Endothelial cell of umbilical vein (primary cell): ENCODE results near the gene BLOC1S1. TPM values are rescaled to one million over a fixed set of nuclear protein-coding genes. Genes with fewer than 3 reads are reported as not detected.

ENCODE experiments used
- BruUV-seq: library from RNA; stranded (reverse); fragments of 400-500 nt; replicated peaks from 2 replicates; lab custom pipeline; 2021; lab: Mats Ljungman, UMichigan
- CTCF ChIA-PET: fragments of 300-600, 350-600 bp; sonication (Branson Sonifier 250); formaldehyde crosslinking; loops from one replicate; lab custom pipeline; 2021; ENCODE audit warnings: antibody characterized with exemption, inconsistent platforms; lab: Charles Lee
- POLR2A ChIA-PET: fragments of 300-600, 350-600 bp; sonication (Branson Sonifier 250); formaldehyde crosslinking; loops from one replicate; lab custom pipeline; 2021; ENCODE audit warnings: antibody characterized with exemption, inconsistent platforms; lab: Charles Lee
- DNase-seq: peaks from one replicate; pipeline ENCODE4 v3.0.0-alpha.2; 2011; ENCODE audit warnings: low read depth, low spot score
- FAIRE-seq: peaks from 2 replicates; lab custom pipeline; 2011; peaks lifted over from hg19 to GRCh38; lab: Jason Lieb, UNC
- H2AFZ ChIP-seq: 2 replicates; pipeline ENCODE4 v1.6.0; 2012; ENCODE audit warnings: low read depth, low read length, control low read depth, inconsistent platforms
- H3K27ac ChIP-seq: 2 replicates; pipeline ENCODE4 v1.5.1; 2011; ENCODE audit warnings: low read depth, mild to moderate bottlenecking, control low read depth, low read length, moderate library complexity; ENCODE audit not compliant: insufficient read depth
- H3K27me3 ChIP-seq, 2 experiments: 2 replicates each; pipeline versions ENCODE4 v1.6.0 to v1.6.1; 2011; ENCODE audit warnings: low read length in 2 of 2, mixed read lengths in 1 of 2; ENCODE audit not compliant: control insufficient read depth in 2 of 2, insufficient read depth in 2 of 2
- H3K36me3 ChIP-seq, 2 experiments: 2 replicates in 1 of 2; 3 replicates in 1 of 2; pipeline ENCODE4 v1.5.1; 2011; ENCODE audit warnings: low read length in 2 of 2, mild to moderate bottlenecking in 1 of 2, moderate library complexity in 1 of 2; ENCODE audit not compliant: control insufficient read depth in 2 of 2, insufficient read depth in 2 of 2; ENCODE audit errors: extremely low read depth in 1 of 2
- H3K4me1 ChIP-seq: 3 replicates; pipeline ENCODE4 v1.5.1; 2011; ENCODE audit warnings: mild to moderate bottlenecking, low read length; ENCODE audit not compliant: control insufficient read depth, insufficient read depth; ENCODE audit errors: extremely low read depth
- H3K4me2 ChIP-seq: 2 replicates; pipeline ENCODE4 v1.6.1; 2011; ENCODE audit warnings: low read length, control low read depth, mixed read lengths; ENCODE audit not compliant: insufficient read depth
- H3K4me3 ChIP-seq, 3 experiments: fragments of 200-600 bp in 1 of 3; sonication (generic), shearing (Covaris generic) in 1 of 3; replicated peaks in 1 of 3; 2 replicates each; pipeline ENCODE4 v1.5.1; 2011 to 2016; ENCODE audit warnings: control low read depth in 3 of 3, low read length in 3 of 3, mild to moderate bottlenecking in 2 of 3, inconsistent platforms in 1 of 3, low read depth in 1 of 3, moderate library complexity in 1 of 3; ENCODE audit not compliant: insufficient read depth in 1 of 3
- H3K79me2 ChIP-seq: 2 replicates; pipeline ENCODE4 v1.6.0; 2012; ENCODE audit warnings: low read length, inconsistent platforms; ENCODE audit not compliant: control insufficient read depth, insufficient read depth
- H3K9ac ChIP-seq: replicated peaks from 2 replicates; pipeline ENCODE3; 2011; ENCODE audit warnings: low read length, control low read depth; ENCODE audit not compliant: insufficient read depth; ENCODE audit errors: extremely low read depth
- H3K9me1 ChIP-seq: replicated peaks from 3 replicates; pipeline ENCODE4 v1.6.0; 2011; ENCODE audit warnings: mild to moderate bottlenecking, low read length; ENCODE audit not compliant: control insufficient read depth, insufficient read depth; ENCODE audit errors: extremely low read depth
- H3K9me3 ChIP-seq: replicated peaks from 2 replicates; pipeline ENCODE4 v1.5.1; 2012; ENCODE audit warnings: low read length, inconsistent platforms; ENCODE audit not compliant: control insufficient read depth, insufficient read depth
- H4K20me1 ChIP-seq: replicated peaks from 2 replicates; pipeline ENCODE3; 2011; ENCODE audit warnings: mild to moderate bottlenecking, low read length; ENCODE audit not compliant: control insufficient read depth, insufficient read depth; ENCODE audit errors: extremely low read depth
- EZH2 ChIP-seq: IDR thresholded peaks from 2 replicates; pipeline ENCODE4 v1.6.1; 2012; ENCODE audit warnings: borderline replicate concordance, low read depth, mild to moderate bottlenecking, moderate library complexity, low read length, inconsistent platforms; ENCODE audit not compliant: severe bottlenecking
- GATA2 ChIP-seq: IDR thresholded peaks from 2 replicates; pipeline ENCODE4 v1.7.0; 2011; ENCODE audit warnings: low read depth, mild to moderate bottlenecking, moderate library complexity, mixed read lengths, low read length; ENCODE audit not compliant: insufficient read length, insufficient read depth
- MYC ChIP-seq: IDR thresholded peaks from one replicate; pipeline ENCODE4 v1.6.1; 2011; ENCODE audit warnings: mild to moderate bottlenecking, low read depth, low read length
- dilution Hi-C: fragments of 300-500 bp; cut with MboI; formaldehyde crosslinking; loops from one replicate; pipeline ENCODE4 v1.15.0; 2019; ENCODE audit warnings: low sequenced_read_pairs; ENCODE audit not compliant: extremely low pct_ligation_motif_present
- intact Hi-C: fragments of 100-400 bp; cut with micrococcal nuclease; formaldehyde crosslinking; loops from one replicate; pipeline ENCODE4 v1.10.0; 2022
- polyA plus RNA-seq, 4 experiments: library from polyadenylated mRNA; depleted of rRNA in 3 of 4; stranded (reverse) in 3 of 4; unstranded in 1 of 4; fragments of >200 nt; gene quantifications; 2 replicates each; pipeline versions ENCODE4 v1.2.1 to v1.2.3, GENCODE V29; 2011 to 2012; ENCODE audit warnings: missing spikeins in 1 of 4
- total RNA-seq: library from RNA; stranded (reverse); gene quantifications from 2 replicates; pipeline ENCODE4 v1.2.3, GENCODE V29; 2021

Gene BLOC1S1
- total and polyA plus RNA-seq, 2 donors (not counting 3 experiments of a cell fraction or from before 2014, with no cell fraction given), result 84.1 to 192 TPM

GRCh38 chr12:55706568-55707218 is 9.2 kb upstream of the BLOC1S1 start:
- Histone ChIP-seq H3K27me3 (peaks cover 38% of the 10 kb centered on the region in 2 experiments), H4K20me1 (no peaks in the 10 kb centered on the region), H3K4me3 (no peak overlapping the region), H3K9me1 (no peaks in the 10 kb centered on the region), H3K9me3 (no peaks in the 10 kb centered on the region), H3K9ac (no peak overlapping the region), H3K79me2 (no peaks in the 10 kb centered on the region), H2AFZ (no peak overlapping the region), H3K27ac (no peak overlapping the region), H3K4me2 (no peak overlapping the region), H3K36me3 (no peaks in the 10 kb centered on the region), H3K4me1 (no peaks in the 10 kb centered on the region)
- ChIA-PET POLR2A (no interaction called here), CTCF (interaction anchor here (0.6 to 2.0 kb wide), 7 partner anchors 9 to 63 kb away, joined by 3 to 8 read pairs (median 5); partner anchors contain the start of gene BLOC1S1)
- no peak for FAIRE-seq
- dilution Hi-C loops (no loop called here), intact Hi-C loops (no loop called here)
- BruUV-seq, result no TSS peak
- TF ChIP-seq EZH2, result peak; percentile 23
- TF ChIP-seq MYC, result no peak
- no peak for DNase-seq

- ChIA-PET CTCF (interaction anchor here (0.9 to 2.0 kb wide), 3 partner anchors 8 to 18 kb away, joined by 3 to 5 read pairs (median 3); partner anchors contain the start of gene BLOC1S1), POLR2A (no interaction called here)
- DNase-seq (no peak), FAIRE-seq (no peak)
- Histone ChIP-seq H3K79me2 (no peaks in the 10 kb centered on the region), H3K27ac (no peak overlapping the region), H3K36me3 (no peaks in the 10 kb centered on the region), H3K4me3 (peak overlapping the region in 2 of 3 experiments; percentile 16 to 43), H3K9ac (no peak overlapping the region), H3K4me2 (no peak overlapping the region), H3K9me3 (no peaks in the 10 kb centered on the region), H4K20me1 (no peaks in the 10 kb centered on the region), H3K27me3 (peaks cover 42 to 44% of the 10 kb centered on the region in 2 experiments), H3K4me1 (no peaks in the 10 kb centered on the region), H3K9me1 (no peaks in the 10 kb centered on the region), H2AFZ (peak overlapping the region; percentile 78)
- intact Hi-C loops (no loop called here), dilution Hi-C loops (no loop called here)
- BruUV-seq, result no TSS peak
- TF ChIP-seq EZH2 (peak; percentile 56), GATA2 (no peak)
These were observed 8.6 kb upstream of the BLOC1S1 start for GRCh38 chr12:55707219-55707671.
